ENCODE results near the gene B3GAT1. TPM values are rescaled to one million over a fixed set of nuclear protein-coding genes. Genes with fewer than 3 reads are reported as not detected.

Gene B3GAT1
- total RNA-seq, 4 donors from 2014 or later = 0.22 to 0.33 TPM; not detected in 2

- TF ChIP-seq CTCF (IDR thresholded peaks at IDR 0.05; ENCODE audit: low read depth) = no peak
Measured at GRCh38 chr11:134393638-134394037, 18.4 kb downstream of the B3GAT1 start.

- no peak for TF ChIP-seq CTCF (IDR thresholded peaks at IDR 0.05; ENCODE audit: low read depth)
Measured at GRCh38 chr11:134392953-134393615, 19.0 kb downstream of the B3GAT1 start.

- no peak for TF ChIP-seq CTCF (IDR thresholded peaks at IDR 0.05; ENCODE audit: low read depth)
Measured at GRCh38 chr11:134391656-134392055, 20.4 kb downstream of the B3GAT1 start.

GRCh38 chr11:134390706-134391569 lies 21.1 kb downstream of the B3GAT1 start:
- TF ChIP-seq CTCF (IDR thresholded peaks at IDR 0.05; ENCODE audit: low read depth) = no peak

- TF ChIP-seq CTCF (IDR thresholded peaks at IDR 0.05; ENCODE audit: low read depth) = no peak
Measured at GRCh38 chr11:134389464-134390180, 22.4 kb downstream of the B3GAT1 start.

- no peak for TF ChIP-seq CTCF (IDR thresholded peaks at IDR 0.05; ENCODE audit: low read depth)
Measured at GRCh38 chr11:134388590-134388989, 23.5 kb downstream of the B3GAT1 start.

- no peak for TF ChIP-seq CTCF (IDR thresholded peaks at IDR 0.05; ENCODE audit: low read depth)
Measured at GRCh38 chr11:134387501-134387900, 24.5 kb downstream of the B3GAT1 start.
